T-helper 9 cell (primary cell): ENCODE results near the gene TRMU.
"Not testable (repeated sequence)": the region's sequence is repeated elsewhere in the genome, so short reads cannot be mapped to it uniquely, and the experiment has no call there.

Experiments used
- DNase-seq: peaks from one replicate; pipeline ENCODE4 v3.0.0-alpha.2; 2020

Gene TRMU

DNA sequence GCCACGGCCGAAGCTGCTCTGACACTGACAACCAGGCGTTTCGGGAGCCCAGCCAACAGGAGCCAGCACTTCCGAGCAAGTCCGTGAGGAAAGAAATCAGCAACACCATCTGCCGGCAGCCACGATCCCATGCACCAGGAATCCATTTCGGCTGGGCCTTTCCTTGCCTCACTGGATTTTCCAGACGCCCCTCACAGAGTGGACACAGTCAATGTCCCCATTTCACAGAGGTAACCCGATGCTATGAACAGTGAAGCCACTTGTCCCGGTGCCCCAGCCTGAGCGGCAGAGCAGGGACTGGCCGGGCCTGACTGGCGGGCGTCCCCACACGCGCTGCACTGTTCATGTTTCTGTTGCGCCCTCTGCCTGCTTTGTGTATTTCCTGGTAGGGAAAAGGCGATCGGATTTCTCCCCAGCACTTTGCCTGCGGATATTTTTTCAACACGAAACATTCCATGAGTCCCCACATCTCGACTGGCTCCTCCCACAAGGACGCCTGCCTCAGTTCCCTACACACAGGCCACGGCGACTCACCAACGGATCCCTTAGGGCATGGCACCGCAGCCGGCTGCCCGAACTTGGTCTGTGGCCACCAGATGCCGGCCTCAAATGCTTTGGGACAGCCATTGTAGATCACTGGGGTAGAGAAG lies 55.3 kb downstream of the TRMU start:
- DNase-seq, result no peak

DNA sequence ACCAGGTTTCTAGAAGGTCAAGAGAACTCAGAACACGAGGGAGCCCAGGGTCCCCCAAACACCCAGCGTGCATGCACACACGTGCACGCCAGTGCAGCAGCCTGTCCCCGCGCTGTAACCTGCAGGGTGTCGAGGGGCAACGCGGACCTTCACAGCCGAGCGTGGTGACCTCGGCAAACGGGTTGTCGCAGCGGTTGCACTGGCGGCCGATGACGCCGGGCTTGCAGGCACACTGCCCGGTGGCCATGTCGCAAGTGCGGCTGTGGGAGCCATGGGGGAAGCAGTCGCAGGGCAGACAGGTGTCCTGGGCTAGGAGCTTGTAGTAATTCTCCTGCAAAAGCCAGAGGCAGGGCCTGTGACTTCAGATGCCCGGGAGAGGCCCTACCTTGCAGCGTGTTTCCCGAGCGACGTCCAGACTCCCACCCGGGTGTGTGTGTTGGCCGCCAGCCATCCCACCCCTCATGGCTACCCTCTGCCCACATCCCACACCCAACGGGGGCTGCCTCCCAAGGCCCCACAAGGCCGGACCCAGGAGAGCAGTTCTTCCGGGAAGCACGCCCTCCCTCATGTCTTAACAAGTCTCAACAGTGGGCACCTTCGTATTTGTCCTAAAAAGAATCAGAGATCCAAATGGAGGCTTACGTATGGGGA lies 56.1 kb downstream of the TRMU start:
- no peak for DNase-seq

DNA sequence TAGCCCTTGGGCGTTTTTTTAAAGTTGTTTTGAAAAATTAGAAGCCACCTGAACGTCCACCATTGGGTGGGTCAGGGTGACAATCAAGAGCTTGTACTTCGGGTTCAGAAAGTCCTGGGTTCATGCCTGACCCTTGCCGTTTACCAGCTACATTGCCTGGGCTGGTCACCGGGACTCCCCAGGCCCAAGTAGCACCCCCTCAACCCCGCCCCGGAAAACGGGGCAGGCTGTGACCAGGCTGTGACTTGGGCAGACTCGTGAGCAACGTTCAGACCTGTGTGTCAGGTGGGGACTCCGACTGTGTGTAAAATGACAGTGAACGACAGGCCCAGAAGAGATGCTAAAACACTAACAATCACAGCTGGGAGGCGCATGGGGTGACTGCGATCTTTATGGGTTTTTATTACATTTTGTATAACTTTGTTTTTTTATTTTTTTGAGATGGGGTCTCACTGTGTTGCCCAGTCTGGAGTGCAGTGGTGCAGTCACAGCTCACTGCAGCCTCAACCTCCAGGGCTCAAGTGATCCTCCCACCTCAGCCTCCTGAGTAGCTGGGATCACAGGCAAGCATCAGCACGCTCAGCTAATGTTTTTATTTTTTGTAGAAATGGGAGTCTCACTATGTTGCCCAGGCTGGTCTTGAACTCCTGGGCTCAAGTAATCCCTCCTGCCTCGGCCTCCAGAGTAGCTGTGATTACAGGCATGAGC lies 56.8 kb downstream of the TRMU start:
- DNase-seq, result no peak

DNA sequence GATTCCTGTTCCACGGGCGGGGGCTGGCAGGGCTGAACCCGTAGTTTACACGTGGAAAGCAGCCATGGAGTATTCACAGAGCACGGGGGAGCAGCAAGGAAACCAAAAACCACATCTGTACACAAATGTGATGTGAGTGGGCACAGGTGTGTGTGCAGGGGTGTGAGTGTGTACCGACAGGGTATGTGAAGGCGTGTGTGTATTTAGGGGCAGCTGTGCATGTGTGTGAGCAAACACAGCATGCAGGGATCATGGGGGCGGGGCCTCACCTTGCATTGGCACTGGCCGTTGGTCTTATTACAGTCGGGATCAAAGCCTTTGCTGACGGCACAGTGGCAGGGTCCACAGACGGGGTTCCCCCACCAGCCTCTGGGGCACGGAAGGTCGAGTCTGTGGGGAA lies 58.4 kb downstream of the TRMU start:
- no peak for DNase-seq

DNA sequence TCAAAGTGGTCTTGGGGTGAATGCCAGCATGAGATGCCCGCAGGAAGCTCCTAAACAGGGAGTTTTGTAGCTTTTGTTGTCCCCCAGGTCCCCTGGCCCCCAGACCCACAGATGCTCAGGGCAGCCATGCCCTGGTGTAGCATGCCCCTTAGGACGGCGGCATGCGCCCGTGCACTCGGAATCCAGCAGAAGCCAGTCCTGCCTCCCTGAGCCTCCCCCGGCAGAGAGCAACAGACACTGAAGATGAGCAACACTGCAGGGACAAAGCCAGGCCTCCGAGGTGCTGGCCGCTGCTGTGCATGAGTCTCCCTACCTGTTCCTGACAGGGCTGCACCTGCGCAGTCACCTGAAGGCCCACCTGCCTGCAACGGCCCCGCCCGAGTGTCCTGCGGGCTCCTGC lies 59.1 kb downstream of the TRMU start:
- DNase-seq, result no peak

DNA sequence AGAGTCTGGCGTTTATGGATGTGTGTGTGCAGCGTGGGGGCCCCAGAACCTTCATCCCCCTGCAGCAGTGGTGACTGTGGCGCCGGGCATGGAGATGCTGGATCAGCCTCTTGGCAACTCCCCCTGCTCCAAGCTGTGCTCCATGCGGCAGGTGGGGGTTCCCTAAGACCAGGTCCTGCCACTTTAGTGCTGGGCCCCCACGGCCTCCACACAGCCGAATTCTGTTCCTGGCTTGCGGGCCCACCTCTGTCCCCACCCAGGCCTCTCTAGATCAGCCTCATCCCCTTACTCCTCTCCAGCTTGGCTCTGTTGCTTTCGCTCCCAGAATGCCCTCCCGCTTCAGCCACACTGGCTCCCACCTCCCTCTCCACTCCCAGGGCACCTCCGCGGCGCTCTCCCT lies 59.6 kb downstream of the TRMU start:
- no peak for DNase-seq

DNA sequence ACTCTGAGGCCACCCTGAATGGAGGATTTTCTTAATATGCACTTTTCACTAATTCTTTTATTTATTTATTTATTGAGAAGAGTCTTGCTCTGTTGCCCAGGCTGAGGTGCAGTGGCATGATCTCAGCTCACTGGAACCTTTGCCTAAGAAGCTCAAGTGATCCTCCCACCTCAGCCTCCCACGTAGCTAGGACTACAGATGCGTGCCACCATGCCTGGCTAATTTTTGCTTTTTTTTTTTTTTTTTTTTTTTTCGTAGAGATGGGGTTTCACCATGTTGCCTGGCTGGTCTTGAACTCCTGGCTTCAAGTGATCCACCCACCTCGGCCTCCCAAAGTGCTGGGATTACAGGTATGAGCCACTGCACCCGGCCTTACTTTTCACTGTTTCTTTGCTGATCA lies 61.5 kb downstream of the TRMU start:
- DNase-seq, result not testable (repeated sequence)

DNA sequence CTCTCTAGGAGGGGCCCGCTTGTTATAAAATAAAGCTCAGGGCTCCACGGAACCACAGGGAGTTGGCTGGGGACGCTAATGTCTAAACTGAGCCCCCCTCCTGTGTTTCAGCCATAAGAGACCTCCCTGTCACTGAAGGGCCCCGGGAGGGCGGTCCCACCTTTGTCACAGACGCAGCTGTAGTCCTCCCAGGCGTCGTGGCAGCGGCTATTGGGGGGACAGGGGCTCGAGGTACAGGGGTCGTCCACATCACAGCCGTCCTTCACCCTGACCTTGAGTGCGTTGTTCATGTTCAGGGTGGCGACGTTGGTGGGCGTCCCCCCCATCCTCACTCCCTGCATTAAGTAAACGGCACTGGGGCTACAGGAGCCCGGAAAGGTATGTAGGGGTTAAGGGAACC lies 62.0 kb downstream of the TRMU start:
- no peak for DNase-seq

DNA sequence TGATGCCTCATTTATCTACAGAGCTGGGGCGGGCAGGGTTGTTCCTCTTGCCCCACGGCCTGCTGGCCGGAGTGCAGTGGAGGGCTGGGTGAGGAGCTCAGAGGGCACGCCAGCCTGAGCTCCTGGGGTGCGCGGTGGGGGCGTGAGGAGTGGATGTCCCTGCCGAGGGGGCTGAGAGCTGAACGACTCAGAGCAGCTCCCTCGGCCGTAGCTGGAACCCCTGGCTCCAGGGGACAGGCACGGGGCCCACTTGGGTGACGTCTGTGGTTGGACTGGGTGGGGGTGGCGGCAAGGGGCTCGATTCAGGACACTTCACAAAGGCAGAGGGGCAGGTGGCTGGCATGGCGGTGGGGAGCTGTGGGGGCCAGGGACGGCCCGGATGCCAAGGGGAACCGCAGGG lies 62.4 kb downstream of the TRMU start:
- no peak for DNase-seq

DNA sequence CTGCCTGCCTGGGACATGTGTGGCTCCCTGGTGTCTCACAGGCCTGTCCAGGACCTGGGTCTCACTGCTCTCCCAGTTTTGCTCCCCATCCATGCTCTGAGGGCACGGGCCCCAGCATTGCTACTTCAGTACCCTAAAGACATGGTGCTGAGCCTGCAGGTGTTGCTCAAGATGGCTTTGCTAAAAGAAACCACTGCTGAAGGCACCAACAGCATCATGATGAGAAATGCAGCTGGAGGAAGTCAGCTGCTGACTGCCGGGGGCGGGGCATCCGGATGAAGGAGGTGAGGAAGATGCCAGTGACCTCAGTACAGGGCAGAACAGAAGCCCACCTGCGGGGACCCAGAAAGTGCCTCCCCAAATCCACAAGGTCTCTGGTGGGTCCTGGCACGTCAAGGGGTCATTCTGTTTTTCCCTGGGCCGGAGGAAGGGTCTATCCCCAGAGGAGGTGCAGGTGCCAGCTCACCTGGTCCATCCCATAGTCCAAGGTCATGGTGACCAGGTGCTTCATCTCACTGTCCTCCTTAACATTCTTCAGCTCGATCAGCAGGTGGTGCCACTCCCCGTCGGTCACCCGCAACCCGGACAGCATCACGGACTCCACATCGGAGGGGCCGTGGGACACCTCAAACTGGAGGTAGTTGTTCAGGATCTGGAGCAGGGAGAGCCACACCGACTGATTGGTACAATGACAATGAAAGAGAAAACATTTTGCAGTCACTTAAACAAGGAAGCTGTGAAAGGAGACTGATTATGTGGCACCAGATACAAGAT lies 63.9 kb downstream of the TRMU start:
- no peak for DNase-seq

DNA sequence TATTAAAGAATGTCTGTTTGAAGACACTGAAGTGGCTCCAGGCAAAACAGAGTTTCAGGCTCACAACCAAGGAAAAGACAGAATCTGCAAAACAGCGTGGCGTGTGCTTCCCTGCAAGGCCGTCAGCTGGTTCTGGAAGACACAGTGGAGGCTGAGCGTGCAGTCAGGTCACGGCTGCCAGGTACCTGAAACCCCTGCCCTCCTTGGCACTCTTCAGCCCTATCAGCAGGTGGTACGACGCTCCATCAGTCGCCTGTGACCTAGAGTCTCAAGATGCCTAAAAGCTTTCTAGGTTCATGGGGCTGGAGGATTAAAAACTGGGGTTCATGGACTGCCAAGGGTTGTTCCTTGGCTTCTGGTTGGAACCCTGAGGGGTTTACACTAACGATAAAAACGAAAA lies 65.9 kb downstream of the TRMU start:
- no peak for DNase-seq

DNA sequence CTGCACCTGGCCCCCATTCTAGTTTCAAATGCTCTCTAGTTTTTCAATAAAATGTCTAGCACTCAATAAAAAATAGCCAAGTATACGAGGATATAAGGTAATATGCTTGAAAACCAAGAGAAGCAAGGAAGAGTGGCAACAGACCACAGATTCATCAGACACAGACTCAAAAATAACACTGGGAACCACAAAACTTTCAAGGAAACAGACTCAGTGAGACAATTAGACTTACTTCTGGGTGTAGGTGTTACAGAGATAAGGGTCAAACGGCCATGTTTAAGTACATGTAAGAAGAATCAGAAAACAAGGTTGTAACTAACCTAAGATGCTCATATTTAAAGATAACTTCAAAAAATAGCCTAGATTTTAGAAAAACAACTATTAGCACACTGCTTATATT lies 67.0 kb downstream of the TRMU start:
- DNase-seq, result no peak

DNA sequence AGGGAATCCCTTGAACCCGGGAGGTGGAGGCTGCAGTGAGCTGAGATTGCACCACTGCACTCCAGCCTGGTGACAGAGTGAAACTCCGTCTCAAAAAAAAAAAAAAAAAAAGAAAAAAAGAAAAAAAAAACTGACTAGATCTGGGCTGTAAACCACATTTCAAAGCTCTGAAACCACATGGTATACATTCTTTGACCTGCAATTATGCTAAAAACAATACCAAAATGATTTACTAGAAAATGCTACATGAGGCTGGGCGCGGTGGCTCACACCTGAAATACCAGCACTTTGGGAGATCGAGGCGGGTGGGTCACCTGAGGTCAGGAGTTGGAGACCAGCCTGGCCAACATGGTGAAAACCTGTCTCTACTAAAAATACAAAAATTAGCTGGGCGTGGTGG lies 68.4 kb downstream of the TRMU start:
- not testable (repeated sequence) for DNase-seq

DNA sequence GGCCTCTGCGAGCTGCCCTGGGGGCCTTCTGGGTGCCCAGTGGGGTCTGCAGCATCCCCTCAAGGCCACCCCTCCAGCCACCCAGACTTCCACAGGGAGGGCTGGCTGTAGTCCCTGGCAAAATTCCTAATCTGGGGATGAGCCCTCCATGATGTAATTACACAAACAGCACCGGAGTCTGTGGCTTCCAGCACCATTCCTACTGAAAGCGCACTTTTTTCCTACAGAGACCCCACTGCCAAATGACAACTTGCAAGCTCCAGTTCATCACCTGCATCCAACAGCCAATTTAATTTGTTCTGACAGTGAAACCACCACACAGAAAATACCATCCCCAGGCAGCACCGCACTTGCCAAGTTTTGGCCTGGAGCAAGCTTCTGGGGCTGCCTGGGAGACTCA lies 70.4 kb downstream of the TRMU start:
- DNase-seq, result no peak

DNA sequence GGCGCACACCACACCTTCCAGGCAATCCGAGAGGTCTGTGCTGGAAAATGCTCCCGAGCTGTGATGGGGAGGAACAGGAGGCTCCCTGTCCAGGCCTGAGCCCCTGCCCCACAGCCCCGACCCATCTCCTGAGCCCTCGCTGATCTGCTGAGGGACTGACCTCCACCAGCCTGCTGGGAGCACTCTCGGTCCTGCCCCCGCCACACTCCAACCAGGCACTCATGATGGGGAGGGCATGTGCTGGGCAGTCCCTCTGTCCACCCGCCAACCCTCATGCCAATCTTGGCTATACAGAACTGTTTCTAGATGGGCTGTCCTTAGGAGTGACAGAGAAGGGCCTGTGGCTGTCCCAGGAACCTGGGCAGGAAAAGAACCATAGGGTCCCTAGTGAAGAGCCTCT lies 70.8 kb downstream of the TRMU start:
- no peak for DNase-seq

DNA sequence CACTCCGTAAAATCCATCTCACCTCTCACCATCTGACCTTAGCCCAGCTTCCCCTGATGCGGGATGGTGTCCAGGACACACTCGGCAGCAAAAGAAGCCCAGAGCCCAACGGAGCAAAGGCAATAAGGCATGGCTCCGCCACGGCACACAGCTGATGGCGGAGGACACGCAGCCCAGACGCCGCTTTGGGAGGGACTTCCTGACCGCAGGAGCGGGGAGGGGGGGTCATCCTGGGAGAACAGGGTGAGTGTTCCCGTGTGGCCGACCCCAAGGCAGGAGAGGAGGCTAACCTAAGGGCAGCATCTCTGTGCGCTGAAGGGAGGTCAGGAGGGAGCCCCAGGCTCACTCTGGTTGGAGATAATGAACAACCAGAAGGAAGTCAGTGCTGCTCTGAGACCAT lies 71.3 kb downstream of the TRMU start:
- no peak for DNase-seq
